GM23248 (cell line): Measurements from ENCODE around the gene NOTCH1. TPM values are rescaled to one million over a fixed set of nuclear protein-coding genes. Genes with fewer than 3 reads are reported as not detected.
A peak's percentile ranks its signal among the peaks of the same experiment; 100 is the strongest.

Experiments
- DNase-seq: peaks from one replicate; pipeline ENCODE4 v3.0.0-alpha.2; 2015
- H2AFZ ChIP-seq: fragments of 200-600 bp; sonication (generic); 2 replicates; pipeline ENCODE4 v1.6.1; 2016; ENCODE audit warnings: antibody characterized with exemption
- H3F3A ChIP-seq: fragments of 200-600 bp; sonication (generic); 2 replicates; pipeline ENCODE4 v1.6.1; 2016; ENCODE audit warnings: mild to moderate bottlenecking, antibody characterized with exemption, mixed run types; ENCODE audit not compliant: insufficient read depth
- H3K27ac ChIP-seq: fragments of 200-600 bp; sonication (generic); 2 replicates; pipeline ENCODE4 v1.5.1; 2016; ENCODE audit warnings: mild to moderate bottlenecking
- H3K27me3 ChIP-seq: fragments of 200-600 bp; sonication (generic); replicated peaks from 2 replicates; pipeline ENCODE4 v1.6.1; 2016; ENCODE audit warnings: mild to moderate bottlenecking; ENCODE audit not compliant: insufficient read depth
- H3K36me3 ChIP-seq: fragments of 200-600 bp; sonication (generic); 2 replicates; pipeline ENCODE4 v1.6.1; 2016; ENCODE audit warnings: low read depth, mild to moderate bottlenecking
- H3K4me1 ChIP-seq: fragments of 200-600 bp; sonication (generic); 2 replicates; pipeline ENCODE4 v1.6.1; 2016; ENCODE audit warnings: mild to moderate bottlenecking; ENCODE audit not compliant: insufficient read depth
- H3K4me2 ChIP-seq: fragments of 200-600 bp; sonication (generic); one replicate; pipeline ENCODE4 v1.6.1; 2016; ENCODE audit warnings: mild to moderate bottlenecking; ENCODE audit not compliant: unreplicated experiment
- H3K4me3 ChIP-seq: fragments of 200-600 bp; sonication (generic); 2 replicates; pipeline ENCODE4 v1.5.1; 2016; ENCODE audit warnings: mild to moderate bottlenecking
- H3K79me2 ChIP-seq: fragments of 200-600 bp; sonication (generic); 2 replicates; pipeline ENCODE4 v1.6.1; 2016; ENCODE audit warnings: mild to moderate bottlenecking; ENCODE audit not compliant: insufficient read depth
- H3K9ac ChIP-seq: fragments of 200-600 bp; sonication (generic); 2 replicates; pipeline ENCODE4 v1.6.1; 2016; ENCODE audit warnings: mild to moderate bottlenecking
- H3K9me2 ChIP-seq: fragments of 200-600 bp; sonication (generic); 2 replicates; pipeline ENCODE4 v1.6.1; 2016; ENCODE audit warnings: mixed run types, mild to moderate bottlenecking, moderate library complexity; ENCODE audit not compliant: insufficient read depth
- H3K9me3 ChIP-seq: fragments of 200-600 bp; sonication (generic); one replicate; pipeline ENCODE4 v1.6.1; 2017; ENCODE audit warnings: low read depth
- H4K20me1 ChIP-seq: fragments of 200-600 bp; sonication (generic); 2 replicates; pipeline ENCODE4 v1.6.0; 2016; ENCODE audit not compliant: insufficient read depth
- EZH2 ChIP-seq: fragments of 200-600 bp; sonication (generic); IDR thresholded peaks from 2 replicates; pipeline ENCODE4 v1.6.1; 2018; ENCODE audit warnings: antibody characterized with exemption, mild to moderate bottlenecking; ENCODE audit not compliant: insufficient read depth, poor library complexity, severe bottlenecking
- EZH2phosphoT487 ChIP-seq: fragments of 200-600 bp; sonication (generic); IDR thresholded peaks from 2 replicates; pipeline ENCODE4 v1.6.1; 2018; ENCODE audit warnings: antibody characterized with exemption, moderate library complexity, mild to moderate bottlenecking, low read depth; ENCODE audit not compliant: insufficient read depth
- WGBS, 2 experiments: methylation state at CpG; one replicate each; pipeline ENCODE4 v1.1.6; 2015 to 2017; ENCODE audit warnings: low lambda C conversion rate in 2 of 2, low coverage in 1 of 2; ENCODE audit errors: missing lambda C conversion rate in 2 of 2; 5-methylcytosine and 5-hydroxymethylcytosine counted together
- in situ Hi-C: fragments of 300-500 bp; cut with MboI; formaldehyde crosslinking; loops from 2 replicates; pipeline ENCODE4 v1.15.0; 2020
- polyA plus RNA-seq: library from polyadenylated mRNA; unstranded; fragments of >200 nt; fragmentation: Nextera tagmentation; extraction: Ambion mirVana; gene quantifications from 2 replicates; pipeline ENCODE4 v1.2.1, GENCODE V29; 2016
- total RNA-seq: library from RNA; depleted of rRNA; stranded (reverse); fragments of >200 nt; shearing (Covaris generic); gene quantifications from 2 replicates; pipeline ENCODE4 v1.2.3, GENCODE V29; 2014

NOTCH1 gene
- total and polyA plus RNA-seq, 2 experiments from 2014 or later: 1.5 to 5.7 TPM

DNA sequence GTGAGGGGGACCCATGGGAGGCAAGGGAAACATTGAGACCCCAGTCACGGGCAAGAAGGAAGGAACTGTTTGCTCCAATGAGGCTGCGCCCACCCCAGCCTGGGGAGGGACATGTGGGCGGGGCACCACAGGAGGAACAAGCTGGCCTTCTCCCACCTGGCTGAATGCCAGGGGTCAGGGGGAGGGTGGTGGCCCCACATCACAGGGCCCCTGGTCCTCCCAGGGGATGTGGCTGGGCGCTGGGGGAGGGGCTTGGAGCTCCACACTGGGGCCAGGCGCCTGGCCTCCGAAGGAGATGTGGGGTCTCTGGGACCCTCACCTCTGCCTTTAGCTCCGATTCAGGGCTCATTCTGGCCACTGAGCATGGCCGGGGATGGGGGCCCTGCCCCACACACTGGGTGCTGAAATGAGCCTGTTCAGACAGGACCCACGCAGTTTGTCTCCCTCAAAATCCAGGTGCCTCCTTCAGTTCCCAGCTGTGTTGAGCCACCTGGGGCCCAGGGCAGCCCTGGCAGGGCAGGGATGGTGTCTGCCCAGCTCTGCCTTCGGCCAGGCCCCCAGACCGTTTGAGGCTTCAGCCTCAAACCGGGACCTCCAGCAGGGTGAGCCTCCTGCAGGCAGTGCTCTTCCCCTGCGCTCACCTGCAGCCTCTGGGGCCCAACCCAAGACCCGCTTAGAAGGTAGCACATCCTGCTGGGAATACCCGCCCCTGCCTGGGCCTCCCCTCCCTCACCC is 33.2 kb upstream of the NOTCH1 start:
- H3K79me2 ChIP-seq: no peaks in the 10 kb centered on the region
- H3K27me3 ChIP-seq: no peaks in the 10 kb centered on the region
- H3F3A ChIP-seq: peaks cover 10% of the 10 kb centered on the region; the same call in 1 of the 2 replicates
- in situ Hi-C loops: no loop called here
- H2AFZ ChIP-seq: no peak overlapping the region
- 73 to 77% methylated on average over 14 to 15 of the region's 15 CpGs for WGBS, 2 experiments
- no peaks in the 10 kb centered on the region for H3K9me2 ChIP-seq
- DNase-seq: peak; percentile 26
- no peak overlapping the region for H3K4me2 ChIP-seq
- H4K20me1 ChIP-seq: no peaks in the 10 kb centered on the region
- no peaks in the 10 kb centered on the region for H3K4me1 ChIP-seq
- H3K27ac ChIP-seq: no peak overlapping the region
- no peaks in the 10 kb centered on the region for H3K36me3 ChIP-seq
- TF ChIP-seq EZH2phosphoT487 (no peak), EZH2 (no peak)
- no peak overlapping the region for H3K4me3 ChIP-seq
- H3K9me3 ChIP-seq: no peaks in the 10 kb centered on the region
- no peak overlapping the region for H3K9ac ChIP-seq

DNA sequence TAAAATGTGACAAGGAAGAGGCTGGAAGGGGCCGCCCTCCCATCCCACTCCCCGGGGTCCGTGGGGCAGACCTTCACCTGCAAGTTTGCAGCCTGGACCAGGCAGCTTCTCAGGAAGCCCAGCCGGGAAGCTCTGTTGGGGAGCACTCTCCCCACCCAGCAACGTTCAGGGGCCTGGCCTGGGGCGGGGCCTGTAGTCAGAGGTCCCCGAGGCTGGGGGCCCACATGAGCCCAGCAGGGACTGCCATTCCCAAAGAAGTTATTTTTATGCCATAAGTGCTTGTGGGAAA is 32.7 kb upstream of the NOTCH1 start:
- Histone ChIP-seq H3K4me2 (no peak overlapping the region), H3K4me3 (no peak overlapping the region), H3F3A (peaks cover 10% of the 10 kb centered on the region; the same call in 1 of the 2 replicates), H3K36me3 (no peaks in the 10 kb centered on the region), H3K79me2 (no peaks in the 10 kb centered on the region), H3K9me2 (no peaks in the 10 kb centered on the region), H3K27ac (no peak overlapping the region), H3K4me1 (no peaks in the 10 kb centered on the region), H4K20me1 (no peaks in the 10 kb centered on the region), H3K27me3 (no peaks in the 10 kb centered on the region), H3K9me3 (no peaks in the 10 kb centered on the region), H2AFZ (no peak overlapping the region), H3K9ac (no peak overlapping the region)
- in situ Hi-C loops: no loop called here
- DNase-seq: no peak
- no peak for TF ChIP-seq EZH2phosphoT487
- TF ChIP-seq EZH2: no peak
- 72 to 73% methylated on average over 7 of the region's 7 CpGs for WGBS, 2 experiments

DNA sequence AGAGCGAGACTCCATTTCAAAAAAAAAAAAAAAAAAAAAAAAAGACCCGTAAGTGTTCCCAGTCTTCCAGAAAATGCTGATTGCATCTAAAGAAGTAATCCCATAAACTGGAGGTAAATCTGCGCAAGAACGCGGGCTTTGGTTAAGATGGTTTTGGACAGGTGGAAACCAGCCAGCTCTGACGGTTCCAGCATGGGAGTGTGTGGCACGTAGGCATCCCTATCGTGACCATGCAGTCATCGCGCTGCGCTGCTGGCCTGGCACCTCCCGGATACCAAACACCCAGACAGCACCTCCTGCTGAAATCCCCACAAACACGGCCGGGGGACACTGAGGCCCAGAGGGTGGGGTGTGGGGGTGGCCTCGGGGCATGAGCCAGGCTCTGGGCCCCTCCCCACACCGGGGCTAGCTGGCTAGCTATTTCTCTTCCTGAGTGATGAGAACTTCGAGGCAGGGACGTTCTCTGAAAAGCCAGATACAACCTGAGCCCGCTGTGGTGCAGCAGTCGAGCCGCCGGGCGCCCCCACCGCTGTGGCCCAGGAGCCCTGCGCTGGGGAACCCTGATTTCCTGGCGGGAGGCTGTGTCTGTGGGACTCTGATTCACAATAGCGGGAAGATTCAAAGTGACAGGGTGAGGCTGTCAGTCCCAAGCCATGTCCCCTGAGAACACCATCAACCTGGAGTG is 32.2 kb upstream of the NOTCH1 start:
- WGBS, 2 experiments: 80 to 83% methylated on average over 25 to 27 of the region's 27 CpGs
- no peak overlapping the region for H3K4me3 ChIP-seq
- TF ChIP-seq EZH2: no peak
- TF ChIP-seq EZH2phosphoT487: no peak
- no peak overlapping the region for H3K27ac ChIP-seq
- no peaks in the 10 kb centered on the region for H3K27me3 ChIP-seq
- H3K4me1 ChIP-seq: no peaks in the 10 kb centered on the region
- in situ Hi-C loops: no loop called here
- no peaks in the 10 kb centered on the region for H3K36me3 ChIP-seq
- no peak for DNase-seq
- no peak overlapping the region for H2AFZ ChIP-seq
- H3K9me2 ChIP-seq: no peaks in the 10 kb centered on the region
- H4K20me1 ChIP-seq: no peaks in the 10 kb centered on the region
- no peaks in the 10 kb centered on the region for H3K9me3 ChIP-seq
- no peak overlapping the region for H3K4me2 ChIP-seq
- H3F3A ChIP-seq: peaks cover 10% of the 10 kb centered on the region; the same call in 1 of the 2 replicates
- no peaks in the 10 kb centered on the region for H3K79me2 ChIP-seq
- H3K9ac ChIP-seq: no peak overlapping the region

DNA sequence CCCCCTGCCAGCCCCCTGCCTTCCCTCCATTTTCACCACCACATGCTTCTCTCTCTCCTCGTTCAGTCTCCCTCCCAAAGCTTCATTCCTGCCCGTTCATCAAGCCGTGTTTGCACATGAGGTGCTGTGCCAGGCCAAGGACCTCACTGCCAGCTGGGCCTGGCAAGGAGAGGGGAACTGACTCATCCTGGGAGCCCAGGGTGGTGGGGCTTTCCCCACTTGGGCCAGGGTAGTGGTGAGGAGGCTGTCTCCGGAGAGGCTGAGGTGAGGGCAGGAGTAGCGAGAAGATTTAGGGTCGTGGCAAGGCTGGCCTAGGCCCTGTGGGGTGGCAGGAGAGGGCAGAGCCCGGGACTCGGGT is 30.4 kb upstream of the NOTCH1 start:
- in situ Hi-C loops: no loop called here
- Histone ChIP-seq H3K9me3 (no peaks in the 10 kb centered on the region), H3K4me1 (no peaks in the 10 kb centered on the region), H3K36me3 (no peaks in the 10 kb centered on the region), H3K27ac (no peak overlapping the region), H3K4me3 (no peak overlapping the region), H3K9me2 (no peaks in the 10 kb centered on the region), H3K4me2 (no peak overlapping the region), H4K20me1 (no peaks in the 10 kb centered on the region), H3K79me2 (no peaks in the 10 kb centered on the region), H2AFZ (no peak overlapping the region), H3F3A (no peaks in the 10 kb centered on the region), H3K9ac (no peak overlapping the region), H3K27me3 (no peaks in the 10 kb centered on the region)
- WGBS, 2 experiments: 31 to 36% methylated on average over 8 of the region's 8 CpGs
- peak; percentile 59 for DNase-seq
- TF ChIP-seq EZH2 (no peak), EZH2phosphoT487 (no peak)
